IgD-negative memory B cell (primary cell): ENCODE results near the gene TANC1. TPM values are rescaled to one million over a fixed set of nuclear protein-coding genes. Genes with fewer than 3 reads are reported as not detected.
A peak's percentile ranks its signal among the peaks of the same experiment; 100 is the strongest.

Experiments used
- H3K27ac Mint-ChIP-seq, 3 donors: one replicate each; pipeline ENCODE4 v1.8.0; 2020 to 2022; ENCODE audit warnings: mild to moderate bottlenecking in 3 of 3, mixed read lengths in 3 of 3, moderate library complexity in 1 of 3
- H3K27me3 Mint-ChIP-seq: one replicate; pipeline ENCODE4 v1.8.0; 2021; ENCODE audit warnings: mixed read lengths
- H3K36me3 Mint-ChIP-seq: one replicate; pipeline ENCODE4 v1.8.0; 2020; ENCODE audit warnings: mild to moderate bottlenecking, mixed read lengths
- H3K4me1 Mint-ChIP-seq, 3 donors: one replicate each; pipeline ENCODE4 v1.8.0; 2020 to 2022; ENCODE audit warnings: mixed read lengths in 3 of 3, mild to moderate bottlenecking in 1 of 3
- H3K4me3 Mint-ChIP-seq, 4 donors: one replicate each; pipeline ENCODE4 v1.8.0; 2020 to 2022; ENCODE audit warnings: mild to moderate bottlenecking in 4 of 4, mixed read lengths in 4 of 4, moderate library complexity in 3 of 4
- H3K9me3 Mint-ChIP-seq, 3 donors: one replicate each; pipeline ENCODE4 v1.8.0; 2020 to 2021; ENCODE audit warnings: mixed read lengths in 3 of 3, mild to moderate bottlenecking in 1 of 3
- polyA plus RNA-seq: library from polyadenylated mRNA; unstranded; fragments of 300-500 nt; fragmentation: Illumina TruSeq; gene quantifications from one replicate; pipeline ENCODE4 v1.2.3, GENCODE V29; 2021

TANC1 gene
- polyA plus RNA-seq, 1 donor from 2014 or later: 0.15 TPM

DNA sequence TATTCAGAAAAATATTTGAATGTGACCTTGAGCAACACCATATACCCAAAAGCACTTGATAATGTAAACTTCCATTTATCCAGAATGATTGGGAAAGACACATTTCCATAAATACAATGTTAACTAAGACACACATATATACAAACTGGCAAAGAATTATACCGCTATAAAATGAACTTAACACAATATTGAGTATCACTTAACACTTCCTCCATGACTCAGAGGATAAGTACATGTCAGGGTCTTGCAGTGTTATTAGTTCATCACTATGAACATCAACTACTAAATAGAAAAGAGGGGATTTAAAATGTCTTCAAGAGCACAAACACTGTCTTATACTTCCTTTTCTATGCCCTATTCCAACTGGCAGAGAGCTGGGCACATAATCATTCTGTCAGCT, 299.5 kb downstream of the TANC1 start:
- Mint-ChIP-seq H3K27me3 (no peaks in the 10 kb centered on the region), H3K4me1 (peaks cover 0 to 4% (median 0%) of the 10 kb centered on the region in 3 donors), H3K27ac (peak overlapping the region in 1 of 3 donors; percentile 18), H3K4me3 (no peak overlapping the region), H3K9me3 (no peaks in the 10 kb centered on the region), H3K36me3 (peaks cover 24% of the 10 kb centered on the region)

DNA sequence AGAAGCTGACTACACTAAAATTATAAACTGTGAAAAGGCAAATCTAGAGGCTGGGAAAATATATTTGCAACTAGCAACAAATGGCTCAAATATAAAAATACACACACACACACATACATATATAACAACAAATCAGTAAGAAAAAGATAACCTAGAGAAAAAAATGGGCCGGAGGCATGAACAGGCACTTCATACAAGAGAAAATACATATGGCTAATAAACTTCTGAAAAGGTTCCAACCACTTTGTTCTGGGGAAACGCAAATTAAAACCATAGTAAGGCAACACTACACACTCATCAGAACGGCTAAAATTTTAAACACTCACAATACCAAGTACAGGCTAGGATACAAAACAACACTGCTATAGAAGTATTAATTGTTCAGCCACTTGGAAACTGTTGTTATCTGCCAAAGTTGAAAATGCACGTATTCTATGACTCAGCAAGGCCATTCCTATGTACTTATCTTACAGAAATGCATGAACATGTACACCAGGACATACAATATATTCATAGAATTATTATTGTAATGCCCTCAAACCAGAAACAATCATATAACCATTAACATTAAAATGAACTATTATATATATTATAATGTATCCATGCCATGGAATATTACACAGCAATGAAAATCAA, 302.4 kb downstream of the TANC1 start:
- H3K9me3 Mint-ChIP-seq: no peaks in the 10 kb centered on the region
- H3K4me1 Mint-ChIP-seq: peaks cover 0 to 4% (median 0%) of the 10 kb centered on the region in 3 donors
- no peaks in the 10 kb centered on the region for H3K27me3 Mint-ChIP-seq
- H3K4me3 Mint-ChIP-seq: no peak overlapping the region
- H3K27ac Mint-ChIP-seq: no peak overlapping the region
- H3K36me3 Mint-ChIP-seq: peaks cover 30% of the 10 kb centered on the region

GRCh38 chr2:159272156-159272555, 303.7 kb downstream of the TANC1 start:
- no peak overlapping the region for H3K27ac Mint-ChIP-seq
- H3K4me1 Mint-ChIP-seq: peaks cover 0 to 2% (median 0%) of the 10 kb centered on the region in 3 donors
- H3K4me3 Mint-ChIP-seq: no peak overlapping the region
- H3K36me3 Mint-ChIP-seq: peaks cover 23% of the 10 kb centered on the region
- H3K9me3 Mint-ChIP-seq: no peaks in the 10 kb centered on the region
- H3K27me3 Mint-ChIP-seq: no peaks in the 10 kb centered on the region

- H3K4me3 Mint-ChIP-seq: no peak overlapping the region
- H3K36me3 Mint-ChIP-seq: peaks cover 16% of the 10 kb centered on the region
- H3K27ac Mint-ChIP-seq: no peak overlapping the region
These were observed 306.7 kb downstream of the TANC1 start for GRCh38 chr2:159275111-159275510.

DNA sequence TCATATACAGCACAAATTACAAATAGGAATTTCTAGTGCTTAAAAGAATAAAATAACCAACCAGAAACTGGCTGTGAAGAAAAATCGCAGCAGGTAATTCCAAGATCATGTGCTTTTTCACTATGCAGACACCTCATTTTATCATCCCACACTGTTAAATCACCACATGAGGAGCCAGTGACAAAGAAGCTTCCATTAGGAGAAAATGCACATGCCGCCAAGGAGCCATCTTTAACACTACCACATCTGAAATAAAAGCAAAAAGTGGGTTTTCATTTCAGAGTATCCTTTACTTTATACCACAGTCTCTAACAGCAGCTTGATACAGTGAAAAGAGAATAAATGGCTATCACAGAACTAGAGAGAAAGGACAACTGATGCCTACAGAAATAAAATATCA, 311.3 kb downstream of the TANC1 start:
- peaks cover 3 to 13% (median 5%) of the 10 kb centered on the region in 3 donors for H3K4me1 Mint-ChIP-seq
- H3K27ac Mint-ChIP-seq: no peak overlapping the region
- H3K4me3 Mint-ChIP-seq: no peak overlapping the region
- H3K36me3 Mint-ChIP-seq: peaks cover 2% of the 10 kb centered on the region
- no peaks in the 10 kb centered on the region for H3K9me3 Mint-ChIP-seq
- H3K27me3 Mint-ChIP-seq: no peaks in the 10 kb centered on the region

More at GRCh38 chr2:159275111-159275510, 306.7 kb downstream of the TANC1 start:
- Mint-ChIP-seq H3K27me3 (no peaks in the 10 kb centered on the region), H3K9me3 (no peaks in the 10 kb centered on the region), H3K4me1 (no peaks in the 10 kb centered on the region)

GRCh38 chr2:159281002-159281401, 312.6 kb downstream of the TANC1 start:
- Mint-ChIP-seq H3K4me1 (peaks cover 5 to 22% (median 8%) of the 10 kb centered on the region in 3 donors), H3K27me3 (no peaks in the 10 kb centered on the region), H3K9me3 (no peaks in the 10 kb centered on the region), H3K4me3 (no peak overlapping the region), H3K27ac (no peak overlapping the region), H3K36me3 (no peaks in the 10 kb centered on the region)

Other genes starting within 250 kb of the TANC1 start
- not detected for gene DAPL1, start 173.3 kb upstream of the TANC1 start, polyA plus RNA-seq